ENCODE data around the gene DCXR. TPM values are rescaled to one million over a fixed set of nuclear protein-coding genes. Genes with fewer than 3 reads are reported as not detected.

DCXR gene
- total and polyA plus RNA-seq, 10 of the 15 experiments (the other 5 are each of a cell fraction or from before 2014, with no cell fraction given), result 12.3 to 139 (median 88.9) TPM

DNA sequence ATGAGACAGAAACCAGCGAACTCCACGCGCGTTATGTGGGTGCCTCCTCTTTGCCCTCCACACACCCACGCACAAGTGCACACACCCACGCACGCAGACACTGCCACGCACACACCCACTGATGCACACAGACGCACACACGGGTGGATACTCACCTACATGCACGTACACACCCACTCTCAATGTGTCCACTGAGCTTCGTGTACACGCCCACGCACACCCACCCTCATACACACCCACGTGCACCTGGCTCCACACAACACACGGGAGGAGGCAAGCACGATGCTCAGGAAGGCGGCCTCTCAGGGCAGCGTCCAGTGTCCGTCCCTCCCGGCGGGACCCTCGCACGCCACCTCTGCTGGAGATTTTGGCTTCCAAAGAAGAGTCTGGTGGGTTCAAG, 9.9 kb upstream of the DCXR start:
- SMC1A ChIA-PET (ENCODE audit: uncharacterized antibody, unreplicated experiment), result no interaction called here
- FAIRE-seq (no peak), DNase-seq (ENCODE audit: low read depth, low spot score) (no peak), ATAC-seq (no peak)
- Histone ChIP-seq H3K36me3 (ENCODE audit: control insufficient read depth in 2 of 2, insufficient read depth in 2 of 2, low read length in 1 of 2) (no peaks in the 10 kb centered on the region), H3K4me1 (ENCODE audit: control insufficient read depth, insufficient read depth, low read length) (no peaks in the 10 kb centered on the region), H3K27ac (ENCODE audit: control insufficient read depth, insufficient read depth) (no peak overlapping the region), H3K27me3 (replicated peaks in 1 of 2; ENCODE audit: control insufficient read depth in 2 of 2, insufficient read depth in 2 of 2, low read length in 1 of 2) (no peaks in the 10 kb centered on the region), H2AFZ (ENCODE audit: control insufficient read depth, low read depth, low read length) (no peak overlapping the region), H4K20me1 (ENCODE audit: control insufficient read depth, insufficient read depth) (no peaks in the 10 kb centered on the region), H3K79me2 (ENCODE audit: control insufficient read depth, insufficient read depth, low read length) (peaks cover 4% of the 10 kb centered on the region), H3K9me3 (replicated peaks; ENCODE audit: control insufficient read depth, insufficient read depth, low read length) (no peaks in the 10 kb centered on the region), H3K9ac (ENCODE audit: control insufficient read depth, insufficient read depth, low read length) (no peak overlapping the region), H3K4me2 (ENCODE audit: control insufficient read depth, insufficient read depth) (no peak overlapping the region), H3K4me3 (no peak overlapping the region)
- CTCF ChIA-PET, result no interaction called here
- in situ Hi-C loops (cut with MboI), result no loop called here
- RAD21 ChIA-PET (ENCODE audit: unreplicated experiment), result no interaction called here
- TF ChIP-seq, protein P1, sequence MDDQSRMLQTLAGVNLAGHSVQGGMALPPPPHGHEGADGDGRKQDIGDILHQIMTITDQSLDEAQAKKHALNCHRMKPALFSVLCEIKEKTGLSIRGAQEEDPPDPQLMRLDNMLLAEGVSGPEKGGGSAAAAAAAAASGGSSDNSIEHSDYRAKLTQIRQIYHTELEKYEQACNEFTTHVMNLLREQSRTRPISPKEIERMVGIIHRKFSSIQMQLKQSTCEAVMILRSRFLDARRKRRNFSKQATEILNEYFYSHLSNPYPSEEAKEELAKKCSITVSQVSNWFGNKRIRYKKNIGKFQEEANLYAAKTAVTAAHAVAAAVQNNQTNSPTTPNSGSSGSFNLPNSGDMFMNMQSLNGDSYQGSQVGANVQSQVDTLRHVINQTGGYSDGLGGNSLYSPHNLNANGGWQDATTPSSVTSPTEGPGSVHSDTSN (IDR thresholded peaks at IDR 0.05; ENCODE audit: insufficient replicate concordance, low read depth, low read length), result peak; percentile 62
- peak; percentile 28; the same call in 1 of the 2 replicates for TF ChIP-seq POLR2AphosphoS5 (IDR thresholded peaks at IDR 0.05; ENCODE audit: low read length)
- no peak for TF ChIP-seq SPI1 (IDR thresholded peaks at IDR 0.05; ENCODE audit: borderline replicate concordance, insufficient read depth, low read depth, low read length)
- TF ChIP-seq NR2F1 (conservative IDR thresholded peaks at IDR 0.05), result no peak
- no peak for TF ChIP-seq RAD51 (IDR thresholded peaks at IDR 0.05)
- TF ChIP-seq IKZF2 (IDR thresholded peaks at IDR 0.05), result no peak
- peak; percentile 98 for TF ChIP-seq BCL3 (IDR thresholded peaks at IDR 0.05; ENCODE audit: borderline replicate concordance, insufficient read depth, low read depth, low read length, poor library complexity, severe bottlenecking)
- no peak for TF ChIP-seq ZSCAN29 (IDR thresholded peaks at IDR 0.05)
- TF ChIP-seq MLLT1 (IDR thresholded peaks at IDR 0.05), result no peak
- TF ChIP-seq POLR2A (IDR thresholded peaks at IDR 0.05; ENCODE audit: low read depth, low read length), result peak; percentile 38; the same call in 1 of the 2 replicates
- TF ChIP-seq TCF3 (IDR thresholded peaks at IDR 0.05; ENCODE audit: borderline replicate concordance, insufficient read depth, low read depth, low read length), result peak; percentile 50; the same call in 1 of the 2 replicates
- no peak for TF ChIP-seq IRF5 (IDR thresholded peaks at IDR 0.05; ENCODE audit: borderline replicate concordance)
- no peak for TF ChIP-seq SMARCA5 (IDR thresholded peaks at IDR 0.05)
- TF ChIP-seq ZNF274 (IDR thresholded peaks at IDR 0.05; ENCODE audit: insufficient read depth, insufficient read length), result no peak
- TF ChIP-seq KAT2A (conservative IDR thresholded peaks at IDR 0.05; ENCODE audit: control insufficient read depth, low read depth, low read length), result no peak
- WGBS (ENCODE audit: insufficient coverage, insufficient replicate concordance, low lambda C conversion rate, missing lambda C conversion rate), result 81% methylated on average over 24 of the region's 24 CpGs
- intact Hi-C loops (cut with micrococcal nuclease; ENCODE audit: unreplicated experiment), result no loop called here
- POLR2A ChIA-PET, result interaction anchor here (1.0 kb wide), 1 partner anchor 10 kb away, joined by 3 read pairs; the partner anchor contains the start of gene DCXR
- BruUV-seq (replicated peaks), result no TSS peak
